Upper lobe of left lung (tissue), 4 donors: ENCODE measurements around the gene BABAM2.

Source experiments
- CTCF ChIP-seq, 6 experiments: fragments of 450-650 bp in 4 of 6; fragments of 200-600 bp in 2 of 6; sonication (generic) in 2 of 6; IDR thresholded peaks; one replicate each; pipeline ENCODE4 v1.5.1; 2016 to 2019; ENCODE audit warnings: antibody characterized with exemption in 6 of 6
- EP300 ChIP-seq, 4 donors: sonication (generic); formaldehyde crosslinking; IDR thresholded peaks; one replicate each; pipeline ENCODE4 v1.5.1; 2017; ENCODE audit warnings: antibody characterized with exemption in 4 of 4, control low read depth in 2 of 4
- POLR2A ChIP-seq, 4 donors: fragments of 450-650 bp; IDR thresholded peaks; one replicate each; pipeline ENCODE4 v1.5.1; 2016 to 2017; ENCODE audit warnings: antibody characterized with exemption in 4 of 4, mild to moderate bottlenecking in 2 of 4
- POLR2AphosphoS5 ChIP-seq, 2 donors: sonication (generic); formaldehyde crosslinking; IDR thresholded peaks; one replicate each; pipeline ENCODE4 v1.5.1; 2017; ENCODE audit warnings: antibody characterized with exemption in 2 of 2

- no peak for TF ChIP-seq CTCF (IDR thresholded peaks at IDR 0.05)
- no peak for TF ChIP-seq POLR2AphosphoS5 (IDR thresholded peaks at IDR 0.05)
- TF ChIP-seq EP300 (IDR thresholded peaks at IDR 0.05) = no peak
- no peak for TF ChIP-seq POLR2A (IDR thresholded peaks at IDR 0.05)
These were observed 336.0 kb downstream of the BABAM2 start for GRCh38 chr2:28226558-28226957.
